SK-N-SH treated with all-trans-retinoic acid at 6 μM for 48 hours (cell line): ENCODE results near the gene TACC3.

Experiments used
- CSRNP3 ChIP-seq: fragments of 250-450 bp; sonication (Bioruptor Pico); IDR thresholded peaks from 2 replicates; pipeline ENCODE4 v1.5.1; 2021; ENCODE audit warnings: mild to moderate bottlenecking, moderate library complexity
- GLIS3 ChIP-seq: fragments of 250-450 bp; sonication (Bioruptor Pico); IDR thresholded peaks from 2 replicates; pipeline ENCODE4 v1.5.0; 2020; ENCODE audit warnings: mild to moderate bottlenecking, moderate library complexity
- ISL1 ChIP-seq: fragments of 250-450 bp; sonication (Bioruptor Pico); IDR thresholded peaks from 2 replicates; pipeline ENCODE4 v2.1.2; 2022; ENCODE audit warnings: mild to moderate bottlenecking, moderate library complexity
- PATZ1 ChIP-seq: fragments of 250-450 bp; sonication (Bioruptor Pico); IDR thresholded peaks from 2 replicates; pipeline ENCODE4 v1.8.0; 2020; ENCODE audit warnings: mild to moderate bottlenecking, moderate library complexity, borderline replicate concordance
- POU6F1 ChIP-seq: fragments of 250-450 bp; sonication (Bioruptor Pico); IDR thresholded peaks from 2 replicates; pipeline ENCODE4 v1.8.0; 2021; ENCODE audit warnings: low read depth, mild to moderate bottlenecking, moderate library complexity, borderline replicate concordance
- TCF4 ChIP-seq: fragments of 250-450 bp; sonication (Bioruptor Pico); IDR thresholded peaks from 2 replicates; pipeline ENCODE4 v1.8.0; 2021; ENCODE audit warnings: mild to moderate bottlenecking, moderate library complexity, borderline replicate concordance
- TSHZ2 ChIP-seq: fragments of 250-450 bp; sonication (Bioruptor Pico); IDR thresholded peaks from 2 replicates; pipeline ENCODE4 v1.5.0; 2020; ENCODE audit warnings: mild to moderate bottlenecking, moderate library complexity
- ZFP3 ChIP-seq: fragments of 250-450 bp; sonication (Bioruptor Pico); IDR thresholded peaks from 2 replicates; pipeline ENCODE4 v1.5.0; 2020; ENCODE audit warnings: mild to moderate bottlenecking, moderate library complexity
- ZFP30 ChIP-seq: fragments of 450-650 bp; formaldehyde crosslinking; IDR thresholded peaks from 2 replicates; pipeline ENCODE4 v1.5.0; 2022; ENCODE audit warnings: mild to moderate bottlenecking, moderate library complexity
- ZNF70 ChIP-seq: fragments of 450-650 bp; formaldehyde crosslinking; IDR thresholded peaks from 2 replicates; pipeline ENCODE4 v1.5.0; 2020; ENCODE audit warnings: mild to moderate bottlenecking, moderate library complexity

GRCh38 chr4:1741208-1741607 lies 19.9 kb downstream of the TACC3 start:
- TF ChIP-seq TCF4 = no peak
- no peak for TF ChIP-seq CSRNP3 (CRISPR knock-in tag)
- TF ChIP-seq ZFP3 (CRISPR knock-in tag) = no peak
- TF ChIP-seq GLIS3 = no peak
- TF ChIP-seq TSHZ2 (CRISPR knock-in tag) = no peak
- TF ChIP-seq PATZ1 (CRISPR knock-in tag) = no peak
- no peak for TF ChIP-seq ISL1 (CRISPR knock-in tag)
- TF ChIP-seq ZFP30 (CRISPR knock-in tag) = no peak
- TF ChIP-seq ZNF70 (CRISPR knock-in tag) = no peak
- TF ChIP-seq POU6F1 (CRISPR knock-in tag) = no peak
